HEK293 (cell line): ENCODE results near the gene PSMD6.

ENCODE experiments used
- BCL11A ChIP-seq: fragments of 450-650 bp; formaldehyde crosslinking; IDR thresholded peaks from 2 replicates; pipeline ENCODE4 v1.5.1; 2016; ENCODE audit warnings: low read depth, missing biosample characterization, missing genetic modification characterization
- CTCF ChIP-seq: fragments of 450-650 bp; formaldehyde crosslinking; IDR thresholded peaks from 2 replicates; pipeline ENCODE4 v1.5.1; 2016; ENCODE audit warnings: missing biosample characterization, missing genetic modification characterization
- KLF10 ChIP-seq: fragments of 450-650 bp; IDR thresholded peaks from 2 replicates; pipeline ENCODE4 v1.5.1; 2018; ENCODE audit warnings: missing biosample characterization, mild to moderate bottlenecking, missing genetic modification characterization
- KLF7 ChIP-seq: fragments of 450-650 bp; formaldehyde crosslinking; IDR thresholded peaks from 2 replicates; pipeline ENCODE4 v1.5.1; 2016; ENCODE audit warnings: missing biosample characterization, missing genetic modification characterization, borderline replicate concordance
- REST ChIP-seq: fragments of 450-650 bp; formaldehyde crosslinking; IDR thresholded peaks from 2 replicates; pipeline ENCODE4 v1.5.1; 2016; ENCODE audit warnings: missing biosample characterization, missing genetic modification characterization
- ZBTB7A ChIP-seq: fragments of 450-650 bp; formaldehyde crosslinking; IDR thresholded peaks from 2 replicates; pipeline ENCODE4 v1.5.1; 2016; ENCODE audit warnings: low read depth, missing biosample characterization, missing genetic modification characterization
- ZNF335 ChIP-seq: fragments of 450-650 bp; formaldehyde crosslinking; conservative IDR thresholded peaks from 2 replicates; pipeline ENCODE4 v1.5.1; 2016; ENCODE audit warnings: missing biosample characterization, missing genetic modification characterization
- ZNF398 ChIP-seq: fragments of 450-650 bp; formaldehyde crosslinking; IDR thresholded peaks from 2 replicates; pipeline ENCODE4 v1.5.1; 2017; ENCODE audit warnings: missing biosample characterization, missing genetic modification characterization
- ZNF449 ChIP-seq: fragments of 450-650 bp; formaldehyde crosslinking; IDR thresholded peaks from 2 replicates; pipeline ENCODE4 v1.5.1; 2017; ENCODE audit warnings: missing biosample characterization, mild to moderate bottlenecking, missing genetic modification characterization, moderate library complexity
- ZNF580 ChIP-seq: fragments of 450-650 bp; formaldehyde crosslinking; IDR thresholded peaks from 2 replicates; pipeline ENCODE4 v1.5.1; 2016; ENCODE audit warnings: missing biosample characterization, missing genetic modification characterization

GRCh38 chr3:64038253-64038767 is 15.0 kb upstream of the PSMD6 start:
- no peak for TF ChIP-seq BCL11A (tag by site-specific recombination)
- no peak for TF ChIP-seq CTCF (tag by site-specific recombination)
- no peak for TF ChIP-seq KLF10
- TF ChIP-seq ZNF580 (tag by site-specific recombination) = no peak
- no peak for TF ChIP-seq ZNF335 (tag by site-specific recombination)
- no peak for TF ChIP-seq ZBTB7A (tag by site-specific recombination)
- TF ChIP-seq ZNF398 (tag by site-specific recombination) = no peak
- no peak for TF ChIP-seq KLF7 (tag by site-specific recombination)
- TF ChIP-seq ZNF449 (tag by site-specific recombination) = no peak
- TF ChIP-seq REST (tag by site-specific recombination) = no peak
